Measurements from ENCODE around the gene MED17.
"Not testable (repeated sequence)": the region's sequence is repeated elsewhere in the genome, so short reads cannot be mapped to it uniquely, and the experiment has no call there.

MED17 gene

GRCh38 chr11:93759123-93759522, 25.0 kb upstream of the MED17 start:
- WGBS, 2 experiments (ENCODE audit: insufficient coverage in 2 of 2): no CpG with 5 or more reads among the region's 4 CpGs
- H3K4me1 ChIP-seq (ENCODE audit: control insufficient read depth, insufficient read depth, low read length, poor library complexity, severe bottlenecking); H3K9me3 ChIP-seq (ENCODE audit: control insufficient read depth, low read length); H3K27ac ChIP-seq (ENCODE audit: low read depth, low read length, severe bottlenecking); H3K4me3 ChIP-seq (ENCODE audit: extremely low read depth, insufficient read depth, low read length, poor library complexity, severe bottlenecking): not testable (repeated sequence)
- H3K36me3 ChIP-seq (ENCODE audit: control insufficient read depth, insufficient read depth, low read length): peaks cover 63% of the 10 kb centered on the region

DNA sequence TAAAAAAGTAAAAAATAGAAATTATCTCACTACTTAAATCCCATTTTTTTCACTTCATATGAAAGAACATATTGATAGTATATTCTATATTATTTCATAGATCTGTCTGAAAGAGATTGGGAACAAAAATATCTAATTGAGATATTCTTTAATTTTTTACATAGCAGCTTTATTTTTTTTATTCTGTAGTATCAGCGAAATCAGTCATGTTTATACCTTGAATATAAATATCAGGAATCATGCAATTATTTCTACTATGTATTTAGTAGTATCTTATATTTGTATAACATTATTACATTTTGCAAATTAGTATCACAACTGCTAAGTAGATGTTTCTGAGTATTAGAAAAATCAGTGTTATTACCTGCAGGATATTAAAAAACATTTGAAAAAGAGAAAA, 22.2 kb upstream of the MED17 start:
- H3K9me3 ChIP-seq (ENCODE audit: control insufficient read depth, low read length): no peaks in the 10 kb centered on the region
- H3K4me3 ChIP-seq (ENCODE audit: extremely low read depth, insufficient read depth, low read length, poor library complexity, severe bottlenecking): no peak overlapping the region
- no peaks in the 10 kb centered on the region for H3K4me1 ChIP-seq (ENCODE audit: control insufficient read depth, insufficient read depth, low read length, poor library complexity, severe bottlenecking)
- H3K36me3 ChIP-seq (ENCODE audit: control insufficient read depth, insufficient read depth, low read length): peaks cover 52% of the 10 kb centered on the region
- WGBS, 2 experiments (ENCODE audit: insufficient coverage in 2 of 2): no CpG with 5 or more reads among the region's 1 CpG
- no peak overlapping the region for H3K27ac ChIP-seq (ENCODE audit: low read depth, low read length, severe bottlenecking)

GRCh38 chr11:93765551-93765950, 18.5 kb upstream of the MED17 start:
- no CpG with 5 or more reads among the region's 2 CpGs for WGBS, 2 experiments (ENCODE audit: insufficient coverage in 2 of 2)
- Histone ChIP-seq H3K9me3 (ENCODE audit: control insufficient read depth, low read length) (no peaks in the 10 kb centered on the region), H3K4me3 (ENCODE audit: extremely low read depth, insufficient read depth, low read length, poor library complexity, severe bottlenecking) (no peak overlapping the region), H3K36me3 (ENCODE audit: control insufficient read depth, insufficient read depth, low read length) (peaks cover 20% of the 10 kb centered on the region), H3K4me1 (ENCODE audit: control insufficient read depth, insufficient read depth, low read length, poor library complexity, severe bottlenecking) (no peaks in the 10 kb centered on the region), H3K27ac (ENCODE audit: low read depth, low read length, severe bottlenecking) (no peak overlapping the region)

- WGBS, 2 experiments (ENCODE audit: insufficient coverage in 2 of 2): 92 to 95% methylated on average over 3 of the region's 5 CpGs
- Histone ChIP-seq H3K4me1 (ENCODE audit: control insufficient read depth, insufficient read depth, low read length, poor library complexity, severe bottlenecking) (no peaks in the 10 kb centered on the region), H3K27ac (ENCODE audit: low read depth, low read length, severe bottlenecking) (no peak overlapping the region), H3K36me3 (ENCODE audit: control insufficient read depth, insufficient read depth, low read length) (peaks cover 12% of the 10 kb centered on the region), H3K9me3 (ENCODE audit: control insufficient read depth, low read length) (no peaks in the 10 kb centered on the region), H3K4me3 (ENCODE audit: extremely low read depth, insufficient read depth, low read length, poor library complexity, severe bottlenecking) (no peak overlapping the region)
Observed at GRCh38 chr11:93766504-93766903, 17.6 kb upstream of the MED17 start.

DNA sequence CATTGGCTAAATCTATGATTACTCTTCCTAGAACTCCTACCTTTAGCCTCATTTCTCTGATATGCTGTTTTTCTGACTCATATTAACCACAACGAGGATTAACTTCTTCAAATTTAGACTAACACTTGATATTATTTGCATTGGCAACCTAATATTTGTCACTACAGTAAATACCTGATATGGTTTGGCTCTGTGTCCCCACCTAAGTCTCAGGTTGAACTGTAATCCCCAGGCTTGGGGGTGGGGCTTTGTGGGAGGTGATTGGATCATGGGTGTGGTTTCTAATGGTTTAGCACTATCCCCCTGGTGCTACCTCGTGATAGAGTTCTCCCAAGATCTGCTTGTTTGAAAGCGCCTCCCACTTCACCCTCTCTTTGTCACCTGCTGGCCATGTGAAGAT, 17.1 kb upstream of the MED17 start:
- Histone ChIP-seq H3K4me1 (ENCODE audit: control insufficient read depth, insufficient read depth, low read length, poor library complexity, severe bottlenecking) (no peaks in the 10 kb centered on the region), H3K4me3 (ENCODE audit: extremely low read depth, insufficient read depth, low read length, poor library complexity, severe bottlenecking) (no peak overlapping the region), H3K9me3 (ENCODE audit: control insufficient read depth, low read length) (no peaks in the 10 kb centered on the region), H3K27ac (ENCODE audit: low read depth, low read length, severe bottlenecking) (no peak overlapping the region), H3K36me3 (ENCODE audit: control insufficient read depth, insufficient read depth, low read length) (peaks cover 9% of the 10 kb centered on the region)
- 79 to 100% methylated on average over 2 to 3 of the region's 3 CpGs for WGBS, 2 experiments (ENCODE audit: insufficient coverage in 2 of 2)

DNA sequence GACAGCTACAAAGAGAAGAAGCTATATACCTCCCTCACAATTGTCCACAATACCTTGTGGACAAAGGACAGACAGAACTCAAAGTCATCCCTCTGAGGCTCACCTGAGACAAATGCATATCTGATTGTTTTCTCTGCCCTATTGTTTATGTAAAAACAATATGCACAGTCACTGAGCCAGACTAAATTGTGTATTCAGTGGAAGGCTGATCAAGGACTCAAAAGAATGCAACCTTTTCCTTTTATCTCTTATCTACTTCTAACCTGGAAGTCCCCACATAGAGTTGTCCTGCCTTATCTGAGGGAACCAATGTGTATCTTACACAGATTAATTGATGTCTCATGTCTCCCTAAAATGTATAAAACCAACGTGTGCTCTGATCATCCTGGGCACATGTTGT, 13.9 kb upstream of the MED17 start:
- 78 to 82% methylated on average over 1 of the region's 1 CpG for WGBS, 2 experiments (ENCODE audit: insufficient coverage in 2 of 2)
- Histone ChIP-seq H3K36me3 (ENCODE audit: control insufficient read depth, insufficient read depth, low read length) (no peaks in the 10 kb centered on the region), H3K4me3 (ENCODE audit: extremely low read depth, insufficient read depth, low read length, poor library complexity, severe bottlenecking) (no peak overlapping the region), H3K27ac (ENCODE audit: low read depth, low read length, severe bottlenecking) (no peak overlapping the region), H3K9me3 (ENCODE audit: control insufficient read depth, low read length) (no peaks in the 10 kb centered on the region), H3K4me1 (ENCODE audit: control insufficient read depth, insufficient read depth, low read length, poor library complexity, severe bottlenecking) (no peaks in the 10 kb centered on the region)

- no peaks in the 10 kb centered on the region for H3K9me3 ChIP-seq (ENCODE audit: control insufficient read depth, low read length)
- H3K36me3 ChIP-seq (ENCODE audit: control insufficient read depth, insufficient read depth, low read length): no peaks in the 10 kb centered on the region
- H3K4me1 ChIP-seq (ENCODE audit: control insufficient read depth, insufficient read depth, low read length, poor library complexity, severe bottlenecking): no peaks in the 10 kb centered on the region
- H3K27ac ChIP-seq (ENCODE audit: low read depth, low read length, severe bottlenecking): no peak overlapping the region
- no peak overlapping the region for H3K4me3 ChIP-seq (ENCODE audit: extremely low read depth, insufficient read depth, low read length, poor library complexity, severe bottlenecking)
- 94 to 97% methylated on average over 3 of the region's 4 CpGs for WGBS, 2 experiments (ENCODE audit: insufficient coverage in 2 of 2)
Observed at GRCh38 chr11:93772123-93772522, 12.0 kb upstream of the MED17 start.

DNA sequence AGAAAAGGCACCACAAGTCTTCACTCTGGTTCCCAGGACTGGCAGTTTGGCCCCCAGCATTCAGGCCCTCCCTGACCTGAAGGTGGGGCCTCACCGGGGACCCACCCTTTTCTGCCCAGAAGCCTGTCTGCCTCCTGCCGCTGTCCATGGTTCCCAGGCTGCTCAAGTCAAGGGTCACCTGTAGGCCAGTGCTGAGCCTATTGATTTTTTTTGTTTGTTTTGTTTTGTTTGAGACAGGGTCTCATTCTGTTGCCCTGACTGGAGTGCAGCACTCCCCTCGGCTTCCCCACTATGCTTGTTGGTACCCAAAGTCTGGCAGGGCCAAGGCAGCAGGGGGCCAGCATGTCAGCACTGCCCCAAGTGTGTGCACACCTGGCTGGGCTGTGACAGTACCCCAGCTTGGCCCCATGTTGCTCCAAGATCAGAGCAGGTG, 11.0 kb upstream of the MED17 start:
- H3K4me1 ChIP-seq (ENCODE audit: control insufficient read depth, insufficient read depth, low read length, poor library complexity, severe bottlenecking): no peaks in the 10 kb centered on the region
- H3K36me3 ChIP-seq (ENCODE audit: control insufficient read depth, insufficient read depth, low read length): no peaks in the 10 kb centered on the region
- 82 to 94% methylated on average over 2 of the region's 3 CpGs for WGBS, 2 experiments (ENCODE audit: insufficient coverage in 2 of 2)

GRCh38 chr11:93773601-93774200, 10.4 kb upstream of the MED17 start:
- Histone ChIP-seq H3K27ac (ENCODE audit: low read depth, low read length, severe bottlenecking) (no peak overlapping the region), H3K4me1 (ENCODE audit: control insufficient read depth, insufficient read depth, low read length, poor library complexity, severe bottlenecking) (no peaks in the 10 kb centered on the region), H3K9me3 (ENCODE audit: control insufficient read depth, low read length) (no peaks in the 10 kb centered on the region), H3K4me3 (ENCODE audit: extremely low read depth, insufficient read depth, low read length, poor library complexity, severe bottlenecking) (no peak overlapping the region), H3K36me3 (ENCODE audit: control insufficient read depth, insufficient read depth, low read length) (no peaks in the 10 kb centered on the region)
- 84 to 91% methylated on average over 8 to 9 of the region's 10 CpGs for WGBS, 2 experiments (ENCODE audit: insufficient coverage in 2 of 2)

More for the DNA sequence above, 11.0 kb upstream of the MED17 start:
- H3K4me3 ChIP-seq (ENCODE audit: extremely low read depth, insufficient read depth, low read length, poor library complexity, severe bottlenecking): no peak overlapping the region
- H3K9me3 ChIP-seq (ENCODE audit: control insufficient read depth, low read length): no peaks in the 10 kb centered on the region
- H3K27ac ChIP-seq (ENCODE audit: low read depth, low read length, severe bottlenecking): no peak overlapping the region

DNA sequence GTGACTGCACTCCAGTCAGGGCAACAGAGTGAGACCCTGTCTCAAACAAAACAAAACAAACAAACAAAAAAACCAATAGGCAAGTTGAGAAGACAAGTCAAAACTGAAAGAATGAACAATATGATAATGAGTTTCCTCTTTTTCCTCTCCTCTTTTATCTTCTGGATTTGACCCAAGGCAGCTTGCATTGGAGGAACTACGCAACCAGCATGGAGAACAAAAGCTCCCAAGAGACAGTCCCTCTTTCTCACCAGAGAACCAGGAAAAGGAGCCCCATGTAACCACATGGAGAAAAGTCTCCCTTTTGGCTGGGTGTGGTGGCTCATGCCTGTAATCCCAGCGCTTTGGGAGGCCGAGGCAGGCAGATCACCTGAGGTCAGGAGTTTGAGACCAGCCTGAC, 9.5 kb upstream of the MED17 start:
- H3K27ac ChIP-seq (ENCODE audit: low read depth, low read length, severe bottlenecking); H3K4me1 ChIP-seq (ENCODE audit: control insufficient read depth, insufficient read depth, low read length, poor library complexity, severe bottlenecking); H3K4me3 ChIP-seq (ENCODE audit: extremely low read depth, insufficient read depth, low read length, poor library complexity, severe bottlenecking); H3K9me3 ChIP-seq (ENCODE audit: control insufficient read depth, low read length); H3K36me3 ChIP-seq (ENCODE audit: control insufficient read depth, insufficient read depth, low read length): not testable (repeated sequence)
- WGBS, 2 experiments (ENCODE audit: insufficient coverage in 2 of 2): 100% methylated on average over 1 of the region's 3 CpGs

GRCh38 chr11:93775289-93775688, 8.8 kb upstream of the MED17 start:
- Histone ChIP-seq H3K9me3 (ENCODE audit: control insufficient read depth, low read length) (no peaks in the 10 kb centered on the region), H3K36me3 (ENCODE audit: control insufficient read depth, insufficient read depth, low read length) (no peaks in the 10 kb centered on the region), H3K4me1 (ENCODE audit: control insufficient read depth, insufficient read depth, low read length, poor library complexity, severe bottlenecking) (no peaks in the 10 kb centered on the region), H3K4me3 (ENCODE audit: extremely low read depth, insufficient read depth, low read length, poor library complexity, severe bottlenecking) (no peak overlapping the region), H3K27ac (ENCODE audit: low read depth, low read length, severe bottlenecking) (no peak overlapping the region)
- no CpG with 5 or more reads among the region's 2 CpGs for WGBS, 2 experiments (ENCODE audit: insufficient coverage in 2 of 2)
